Breast epithelium (tissue), 4 donors: ENCODE data around the gene CAV2. TPM values are rescaled to one million over a fixed set of nuclear protein-coding genes. Genes with fewer than 3 reads are reported as not detected.

Source experiments
- DNase-seq, 2 donors: peaks; one replicate each; pipeline ENCODE4 v3.0.0-alpha.2; 2019; ENCODE audit warnings: low spot score in 2 of 2
- H3K27ac ChIP-seq, 2 donors: fragments of 200-600 bp; sonication (generic) in 1 of 2; one replicate each; pipeline ENCODE4 v1.5.1; 2016 to 2019; ENCODE audit warnings: mild to moderate bottlenecking in 1 of 2
- H3K27me3 ChIP-seq, 2 donors: fragments of 200-600 bp; sonication (generic) in 1 of 2; one replicate each; pipeline versions ENCODE4 v1.5.1 to v1.6.0; 2017 to 2019; ENCODE audit warnings: control low read depth in 1 of 2, mild to moderate bottlenecking in 1 of 2
- H3K36me3 ChIP-seq: fragments of 200-600 bp; one replicate; pipeline ENCODE4 v1.5.1; 2019
- H3K4me1 ChIP-seq, 2 donors: fragments of 200-600 bp; sonication (generic); one replicate each; pipeline ENCODE4 v1.5.1; 2016 to 2019; ENCODE audit warnings: control low read depth in 1 of 2
- H3K4me3 ChIP-seq, 3 donors: fragments of 200-600 bp; sonication (generic); 1 replicate in 2 of 3; 2 replicates in 1 of 3; pipeline ENCODE4 v1.5.1; 2016 to 2019; ENCODE audit warnings: mild to moderate bottlenecking in 3 of 3, moderate library complexity in 2 of 3
- H3K9me3 ChIP-seq, 2 donors: fragments of 200-600 bp; sonication (generic) in 1 of 2; one replicate each; pipeline ENCODE4 v1.5.1; 2016 to 2019; ENCODE audit warnings: control low read depth in 1 of 2
- POLR2A ChIP-seq: fragments of 450-650 bp; IDR thresholded peaks from one replicate; pipeline ENCODE4 v1.6.1; 2016; ENCODE audit warnings: antibody characterized with exemption, mild to moderate bottlenecking, moderate library complexity
- POLR2AphosphoS5 ChIP-seq, 3 donors: sonication (generic); formaldehyde crosslinking; IDR thresholded peaks; one replicate each; pipeline ENCODE4 v1.6.1; 2017; ENCODE audit warnings: antibody characterized with exemption in 3 of 3
- intact Hi-C: fragments of 100-400 bp; cut with DNase I; formaldehyde crosslinking; loops from one replicate; pipeline ENCODE4 v1.15.1; 2023; ENCODE audit warnings: low total_unique reads
- total RNA-seq, 3 donors: library from RNA; depleted of rRNA; stranded (reverse); fragments of >200 nt; gene quantifications; one replicate each; pipeline ENCODE4 v1.1.0, GENCODE V29; 2016
- TF ChIP-seq, protein P1 (sequence below), 3 donors: fragments of 450-650 bp; IDR thresholded peaks; one replicate each; pipeline ENCODE4 v1.5.1; 2016 to 2017; ENCODE audit warnings: antibody characterized with exemption in 3 of 3, mild to moderate bottlenecking in 3 of 3, moderate library complexity in 3 of 3

CAV2 gene
- total RNA-seq, 3 donors from 2014 or later: 63.3 to 311 (median 97.6) TPM

- Histone ChIP-seq H3K27ac (peak overlapping the region; percentile 87 to 92), H3K27me3 (no peaks in the 10 kb centered on the region), H3K9me3 (no peaks in the 10 kb centered on the region), H3K36me3 (no peaks in the 10 kb centered on the region), H3K4me1 (no peaks in the 10 kb centered on the region), H3K4me3 (peak overlapping the region; percentile 66 to 82 (median 77))
- DNase-seq: no peak
- intact Hi-C loops: loop anchor here (5.0 to 10.0 kb wide), 2 partner anchors 61 to 172 kb away; no protein-coding TSS in a partner anchor
- TF ChIP-seq POLR2AphosphoS5 (IDR thresholded peaks at IDR 0.05): no peak
- no peak for TF ChIP-seq POLR2A
- TF ChIP-seq, protein P1, sequence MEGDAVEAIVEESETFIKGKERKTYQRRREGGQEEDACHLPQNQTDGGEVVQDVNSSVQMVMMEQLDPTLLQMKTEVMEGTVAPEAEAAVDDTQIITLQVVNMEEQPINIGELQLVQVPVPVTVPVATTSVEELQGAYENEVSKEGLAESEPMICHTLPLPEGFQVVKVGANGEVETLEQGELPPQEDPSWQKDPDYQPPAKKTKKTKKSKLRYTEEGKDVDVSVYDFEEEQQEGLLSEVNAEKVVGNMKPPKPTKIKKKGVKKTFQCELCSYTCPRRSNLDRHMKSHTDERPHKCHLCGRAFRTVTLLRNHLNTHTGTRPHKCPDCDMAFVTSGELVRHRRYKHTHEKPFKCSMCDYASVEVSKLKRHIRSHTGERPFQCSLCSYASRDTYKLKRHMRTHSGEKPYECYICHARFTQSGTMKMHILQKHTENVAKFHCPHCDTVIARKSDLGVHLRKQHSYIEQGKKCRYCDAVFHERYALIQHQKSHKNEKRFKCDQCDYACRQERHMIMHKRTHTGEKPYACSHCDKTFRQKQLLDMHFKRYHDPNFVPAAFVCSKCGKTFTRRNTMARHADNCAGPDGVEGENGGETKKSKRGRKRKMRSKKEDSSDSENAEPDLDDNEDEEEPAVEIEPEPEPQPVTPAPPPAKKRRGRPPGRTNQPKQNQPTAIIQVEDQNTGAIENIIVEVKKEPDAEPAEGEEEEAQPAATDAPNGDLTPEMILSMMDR (IDR thresholded peaks at IDR 0.05): no peak
These were observed 24.7 kb downstream of the CAV2 start for GRCh38 chr7:116524221-116524608.

DNA sequence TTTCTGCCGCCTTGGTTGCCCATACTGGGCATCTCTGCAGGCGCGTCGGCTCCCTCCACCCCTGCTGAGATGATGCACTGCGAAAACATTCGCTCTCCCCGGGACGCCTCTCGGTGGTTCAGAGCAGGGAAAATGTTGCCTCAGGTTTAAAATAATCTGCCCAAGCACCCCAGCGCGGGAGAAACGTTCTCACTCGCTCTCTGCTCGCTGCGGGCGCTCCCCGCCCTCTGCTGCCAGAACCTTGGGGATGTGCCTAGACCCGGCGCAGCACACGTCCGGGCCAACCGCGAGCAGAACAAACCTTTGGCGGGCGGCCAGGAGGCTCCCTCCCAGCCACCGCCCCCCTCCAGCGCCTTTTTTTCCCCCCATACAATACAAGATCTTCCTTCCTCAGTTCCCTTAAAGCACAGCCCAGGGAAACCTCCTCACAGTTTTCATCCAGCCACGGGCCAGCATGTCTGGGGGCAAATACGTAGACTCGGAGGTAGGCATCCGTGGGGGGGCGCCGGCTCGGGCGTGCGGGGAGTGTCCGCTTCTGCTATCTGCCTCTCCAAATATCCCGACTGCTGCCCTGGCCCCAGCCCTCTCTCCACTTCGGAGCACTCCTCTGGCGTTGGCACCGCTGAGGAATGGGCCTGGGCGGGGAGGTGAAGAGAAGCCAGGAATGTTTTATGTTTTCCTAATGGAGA lies 25.2 kb downstream of the CAV2 start, which contains the start of gene CAV1:
Gene CAV1, plus strand, starts transcription at position 428 of the 689 bp plus-strand sequence. Its CDS starts 27 bp downstream, at position 455.
- Histone ChIP-seq H3K4me1 (no peaks in the 10 kb centered on the region), H3K9me3 (no peaks in the 10 kb centered on the region), H3K36me3 (no peaks in the 10 kb centered on the region), H3K27ac (peak within 1 kb of the TSS; percentile 87 to 92), H3K27me3 (no peaks in the 10 kb centered on the region), H3K4me3 (peak within 1 kb of the TSS; percentile 66 to 82 (median 77))
- TF ChIP-seq POLR2AphosphoS5 (IDR thresholded peaks at IDR 0.05) (peak; percentile 61 to 69 (median 62)), POLR2A (peak; percentile 47)
- TF ChIP-seq, protein P1 (IDR thresholded peaks at IDR 0.05): peak in 1 of 3 donors; percentile 32
- intact Hi-C loops: loop anchor here (5.0 to 10.0 kb wide), 2 partner anchors 60 to 172 kb away; no protein-coding TSS in a partner anchor
- peak; percentile 73 to 87 for DNase-seq

DNA sequence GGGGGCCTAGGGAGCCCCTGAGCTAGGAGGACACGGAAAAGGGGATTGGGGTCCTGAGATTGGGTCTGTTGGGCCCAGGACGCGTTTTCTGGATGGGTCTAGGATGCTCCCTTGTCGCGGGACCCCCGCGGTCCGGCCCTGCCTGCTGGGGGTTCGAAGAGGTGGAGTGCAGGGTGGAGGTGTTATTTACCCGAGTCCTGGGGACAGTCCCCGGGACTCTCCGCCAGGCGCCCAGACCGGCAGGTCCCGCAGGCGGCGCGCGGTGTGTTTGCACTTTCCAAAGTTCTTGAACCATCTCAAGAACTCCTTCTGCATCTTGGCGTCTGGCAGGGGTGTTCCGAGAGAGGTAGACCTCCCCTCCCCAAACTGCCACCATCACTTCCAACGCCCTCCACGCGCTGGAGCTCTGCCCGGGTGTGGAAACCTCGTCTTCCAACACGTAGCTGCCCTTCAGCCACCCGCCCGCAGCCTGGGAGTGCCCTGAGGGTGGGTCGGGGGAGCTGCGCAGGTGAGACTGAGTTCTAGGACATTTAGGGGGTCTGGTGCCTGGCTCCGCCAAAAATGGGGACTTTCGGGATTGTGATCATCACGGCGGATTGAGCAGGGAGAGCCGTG lies 25.9 kb downstream of the CAV2 start:
- H3K9me3 ChIP-seq: no peaks in the 10 kb centered on the region
- peak overlapping the region; percentile 87 to 92 for H3K27ac ChIP-seq
- H3K36me3 ChIP-seq: no peaks in the 10 kb centered on the region
- intact Hi-C loops: loop anchor here (10.0 kb wide), 1 partner anchor 59 kb away; no protein-coding TSS in a partner anchor
- TF ChIP-seq, protein P1 (IDR thresholded peaks at IDR 0.05): peak in 1 of 3 donors; percentile 11
- TF ChIP-seq POLR2A: no peak
- H3K4me1 ChIP-seq: no peaks in the 10 kb centered on the region
- no peaks in the 10 kb centered on the region for H3K27me3 ChIP-seq
- peak overlapping the region; percentile 66 to 82 (median 77) for H3K4me3 ChIP-seq
- DNase-seq: peak; percentile 32 to 51

DNA sequence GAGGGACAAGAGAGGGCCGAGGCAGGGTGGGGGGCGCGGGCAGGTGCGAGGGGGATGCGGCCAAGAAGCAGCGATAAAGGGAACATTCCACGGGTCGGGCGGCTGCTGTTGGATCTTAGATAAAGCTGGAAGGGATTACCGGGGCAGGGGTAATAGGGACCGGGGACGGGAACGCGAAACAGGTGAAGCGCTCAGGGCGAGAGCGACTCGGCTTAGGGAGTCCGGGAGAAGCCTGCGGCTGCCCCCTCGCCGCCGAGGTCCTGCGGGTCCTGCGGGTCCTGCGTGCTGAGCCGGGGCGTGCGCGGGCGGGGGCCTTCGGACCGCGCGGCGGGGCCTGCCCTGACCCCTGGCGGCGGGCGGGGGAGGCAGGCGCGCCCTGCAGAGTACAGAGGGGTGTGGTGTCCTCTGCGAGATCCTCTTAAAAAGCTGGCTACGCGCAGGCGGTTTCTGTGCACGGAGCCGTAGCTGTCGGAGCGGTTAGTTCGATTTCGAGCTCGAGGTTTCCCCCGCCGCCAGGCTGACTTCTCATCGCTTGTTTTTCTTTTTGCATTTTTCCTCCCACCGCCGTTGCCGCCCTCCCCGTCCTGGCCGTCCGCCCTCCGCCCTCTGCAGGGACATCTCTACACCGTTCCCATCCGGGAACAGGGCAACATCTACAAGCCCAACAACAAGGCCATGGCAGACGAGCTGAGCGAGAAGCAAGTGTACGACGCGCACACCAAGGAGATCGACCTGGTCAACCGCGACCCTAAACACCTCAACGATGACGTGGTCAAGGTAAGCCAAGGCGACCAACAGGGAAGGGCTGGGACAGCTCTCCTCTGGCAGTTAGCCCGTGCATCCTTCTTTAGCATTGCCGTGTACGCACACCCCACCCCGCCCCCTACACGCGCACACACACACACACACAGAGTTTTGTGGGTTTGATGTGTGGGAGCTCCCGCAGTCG lies 26.6 kb downstream of the CAV2 start:
- H3K9me3 ChIP-seq: no peaks in the 10 kb centered on the region
- H3K4me3 ChIP-seq: peak overlapping the region; percentile 66 to 82 (median 77)
- intact Hi-C loops: loop anchor here (10.0 kb wide), 1 partner anchor 59 kb away; no protein-coding TSS in a partner anchor
- no peaks in the 10 kb centered on the region for H3K4me1 ChIP-seq
- no peaks in the 10 kb centered on the region for H3K36me3 ChIP-seq
- TF ChIP-seq POLR2A (no peak), POLR2AphosphoS5 (IDR thresholded peaks at IDR 0.05) (peak in 2 of 3 donors; percentile 16)
- TF ChIP-seq, protein P1 (IDR thresholded peaks at IDR 0.05): peak in 1 of 3 donors; percentile 88
- H3K27me3 ChIP-seq: no peaks in the 10 kb centered on the region
- DNase-seq: peak; percentile 63 to 68
- H3K27ac ChIP-seq: peak overlapping the region; percentile 87 to 92
